ENCODE results near the gene SSR1. TPM values are rescaled to one million over a fixed set of nuclear protein-coding genes. Genes with fewer than 3 reads are reported as not detected.

Gene SSR1
- total RNA-seq, 3 donors from 2014 or later, result 52.2 to 53.6 (median 53.4) TPM

DNA sequence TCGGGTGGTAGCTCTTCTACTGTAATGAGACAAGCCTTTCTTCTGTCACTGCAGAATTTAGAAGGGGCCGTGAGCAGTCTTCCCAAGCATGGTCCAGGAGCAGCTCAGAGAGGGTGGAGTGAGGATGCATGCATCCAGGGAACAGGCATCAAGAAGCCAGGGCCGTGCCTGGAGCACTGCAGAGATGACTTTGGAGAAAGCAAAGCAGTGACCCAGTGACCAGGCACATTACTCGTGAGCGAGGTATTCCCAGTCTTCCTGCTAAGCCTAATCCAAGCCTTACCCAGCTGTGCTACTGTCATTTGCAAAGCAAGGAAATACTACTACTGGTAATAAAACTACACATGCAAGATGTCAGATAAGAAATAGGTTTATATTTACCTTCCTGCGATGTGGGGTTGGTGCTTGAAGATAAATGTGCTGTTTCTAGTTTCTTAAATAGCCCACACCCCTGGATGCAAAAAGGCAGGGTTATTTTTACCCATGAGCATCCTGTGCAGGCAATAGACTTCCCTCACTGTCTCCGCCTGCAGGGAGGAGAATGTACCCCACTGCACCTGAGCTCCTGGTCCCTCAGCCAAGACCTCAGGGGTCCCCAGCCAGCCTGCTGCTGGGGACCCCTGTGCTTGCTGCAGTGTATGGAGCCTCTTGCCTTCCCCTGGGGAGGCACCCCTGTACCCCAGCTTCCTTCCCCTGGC lies 62.9 kb downstream of the SSR1 start:
- no peaks in the 10 kb centered on the region for H3K4me1 ChIP-seq

DNA sequence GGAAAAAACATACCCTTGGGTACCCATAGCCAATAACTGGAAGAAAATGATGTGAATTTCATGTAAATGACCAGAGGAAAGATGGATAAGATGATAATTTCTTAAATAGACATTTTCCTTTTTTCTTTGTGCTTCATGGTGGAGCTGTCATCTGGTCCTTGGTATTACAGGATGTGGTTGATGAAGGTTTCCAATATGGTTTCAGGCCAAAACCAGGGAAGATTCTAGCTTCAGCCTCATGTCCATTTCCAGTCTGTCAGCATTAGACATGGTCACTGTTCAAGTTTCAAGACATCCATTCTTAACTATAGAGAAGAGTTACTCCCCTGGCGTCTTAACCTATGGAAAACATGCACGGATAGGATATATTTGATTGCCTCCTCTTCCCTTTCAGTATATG lies 63.6 kb downstream of the SSR1 start:
- Histone ChIP-seq H3K9me3 (no peaks in the 10 kb centered on the region), H3K27ac (no peak overlapping the region), H3K36me3 (peaks cover 10% of the 10 kb centered on the region), H3K4me1 (no peaks in the 10 kb centered on the region), H3K4me3 (no peak overlapping the region), H3K27me3 (no peaks in the 10 kb centered on the region)
- intact Hi-C loops (cut with DNase I; ENCODE audit: low total_unique reads), result no loop called here
- no peak for TF ChIP-seq POLR2A (IDR thresholded peaks at IDR 0.05)
- TF ChIP-seq, protein P1, sequence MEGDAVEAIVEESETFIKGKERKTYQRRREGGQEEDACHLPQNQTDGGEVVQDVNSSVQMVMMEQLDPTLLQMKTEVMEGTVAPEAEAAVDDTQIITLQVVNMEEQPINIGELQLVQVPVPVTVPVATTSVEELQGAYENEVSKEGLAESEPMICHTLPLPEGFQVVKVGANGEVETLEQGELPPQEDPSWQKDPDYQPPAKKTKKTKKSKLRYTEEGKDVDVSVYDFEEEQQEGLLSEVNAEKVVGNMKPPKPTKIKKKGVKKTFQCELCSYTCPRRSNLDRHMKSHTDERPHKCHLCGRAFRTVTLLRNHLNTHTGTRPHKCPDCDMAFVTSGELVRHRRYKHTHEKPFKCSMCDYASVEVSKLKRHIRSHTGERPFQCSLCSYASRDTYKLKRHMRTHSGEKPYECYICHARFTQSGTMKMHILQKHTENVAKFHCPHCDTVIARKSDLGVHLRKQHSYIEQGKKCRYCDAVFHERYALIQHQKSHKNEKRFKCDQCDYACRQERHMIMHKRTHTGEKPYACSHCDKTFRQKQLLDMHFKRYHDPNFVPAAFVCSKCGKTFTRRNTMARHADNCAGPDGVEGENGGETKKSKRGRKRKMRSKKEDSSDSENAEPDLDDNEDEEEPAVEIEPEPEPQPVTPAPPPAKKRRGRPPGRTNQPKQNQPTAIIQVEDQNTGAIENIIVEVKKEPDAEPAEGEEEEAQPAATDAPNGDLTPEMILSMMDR (IDR thresholded peaks at IDR 0.05), result no peak
- no peak for TF ChIP-seq POLR2AphosphoS5 (IDR thresholded peaks at IDR 0.05)
- no peak for DNase-seq (ENCODE audit: low spot score in 2 of 2)

More for the DNA sequence above, 62.9 kb downstream of the SSR1 start:
- H3K9me3 ChIP-seq, result no peaks in the 10 kb centered on the region
- TF ChIP-seq, protein P1 (IDR thresholded peaks at IDR 0.05), result no peak
- no peak for TF ChIP-seq POLR2A (IDR thresholded peaks at IDR 0.05)
- TF ChIP-seq POLR2AphosphoS5 (IDR thresholded peaks at IDR 0.05), result no peak
- no peak overlapping the region for H3K4me3 ChIP-seq
- no peak overlapping the region for H3K27ac ChIP-seq
- peaks cover 10% of the 10 kb centered on the region for H3K36me3 ChIP-seq
- intact Hi-C loops (cut with DNase I; ENCODE audit: low total_unique reads), result no loop called here
- no peaks in the 10 kb centered on the region for H3K27me3 ChIP-seq
- no peak for DNase-seq (ENCODE audit: low spot score in 2 of 2)

DNA sequence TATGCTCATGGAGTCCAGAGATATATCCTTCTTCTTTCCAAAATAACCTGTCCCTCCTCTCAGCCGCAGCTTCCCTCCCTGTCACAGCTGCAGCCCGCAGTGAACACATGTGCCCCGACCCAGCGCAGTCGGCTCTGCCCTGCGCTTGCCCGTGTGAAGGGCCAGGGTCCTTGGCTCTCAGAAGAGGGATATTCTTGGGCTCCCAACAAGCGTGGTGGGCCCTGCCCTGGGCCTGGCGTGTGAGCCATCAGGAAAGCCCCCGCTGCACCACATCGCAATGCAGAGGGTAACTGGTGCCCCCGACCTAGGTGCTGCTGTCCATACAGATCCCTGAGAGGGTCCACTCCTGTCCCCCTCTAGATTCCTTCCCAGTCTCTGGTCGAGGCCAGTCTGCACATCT lies 65.2 kb downstream of the SSR1 start:
- no peak overlapping the region for H3K4me3 ChIP-seq
- intact Hi-C loops (cut with DNase I; ENCODE audit: low total_unique reads), result no loop called here
- H3K27ac ChIP-seq, result no peak overlapping the region
- no peaks in the 10 kb centered on the region for H3K27me3 ChIP-seq
- H3K9me3 ChIP-seq, result no peaks in the 10 kb centered on the region
- no peaks in the 10 kb centered on the region for H3K4me1 ChIP-seq
- peaks cover 10% of the 10 kb centered on the region for H3K36me3 ChIP-seq
- TF ChIP-seq POLR2AphosphoS5 (IDR thresholded peaks at IDR 0.05), result no peak
- TF ChIP-seq, protein P1 (IDR thresholded peaks at IDR 0.05), result no peak
- TF ChIP-seq POLR2A (IDR thresholded peaks at IDR 0.05), result no peak
- DNase-seq (ENCODE audit: low spot score in 2 of 2), result no peak

DNA sequence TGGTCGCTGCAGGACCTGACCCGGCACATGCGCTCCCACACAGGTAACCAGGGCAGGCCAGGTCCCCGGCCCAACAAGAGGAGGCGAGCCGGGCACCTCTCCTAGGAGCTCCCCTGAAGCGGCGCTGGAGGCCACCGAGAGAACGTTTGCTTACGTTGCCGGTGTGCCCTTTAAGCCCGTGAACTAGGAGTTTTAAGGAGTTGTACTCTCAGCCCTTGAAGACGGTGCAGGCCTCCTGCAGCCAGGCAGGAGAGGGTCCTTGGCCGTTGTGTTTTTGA lies 65.9 kb downstream of the SSR1 start:
- H3K36me3 ChIP-seq, result peaks cover 10% of the 10 kb centered on the region
- DNase-seq (ENCODE audit: low spot score in 2 of 2), result no peak
- H3K4me1 ChIP-seq, result no peaks in the 10 kb centered on the region
- TF ChIP-seq, protein P1 (IDR thresholded peaks at IDR 0.05), result no peak
- TF ChIP-seq POLR2AphosphoS5 (IDR thresholded peaks at IDR 0.05) (no peak), POLR2A (IDR thresholded peaks at IDR 0.05) (no peak)
- H3K27ac ChIP-seq, result no peak overlapping the region
- intact Hi-C loops (cut with DNase I; ENCODE audit: low total_unique reads), result no loop called here
- H3K27me3 ChIP-seq, result no peaks in the 10 kb centered on the region
- no peak overlapping the region for H3K4me3 ChIP-seq
- no peaks in the 10 kb centered on the region for H3K9me3 ChIP-seq

DNA sequence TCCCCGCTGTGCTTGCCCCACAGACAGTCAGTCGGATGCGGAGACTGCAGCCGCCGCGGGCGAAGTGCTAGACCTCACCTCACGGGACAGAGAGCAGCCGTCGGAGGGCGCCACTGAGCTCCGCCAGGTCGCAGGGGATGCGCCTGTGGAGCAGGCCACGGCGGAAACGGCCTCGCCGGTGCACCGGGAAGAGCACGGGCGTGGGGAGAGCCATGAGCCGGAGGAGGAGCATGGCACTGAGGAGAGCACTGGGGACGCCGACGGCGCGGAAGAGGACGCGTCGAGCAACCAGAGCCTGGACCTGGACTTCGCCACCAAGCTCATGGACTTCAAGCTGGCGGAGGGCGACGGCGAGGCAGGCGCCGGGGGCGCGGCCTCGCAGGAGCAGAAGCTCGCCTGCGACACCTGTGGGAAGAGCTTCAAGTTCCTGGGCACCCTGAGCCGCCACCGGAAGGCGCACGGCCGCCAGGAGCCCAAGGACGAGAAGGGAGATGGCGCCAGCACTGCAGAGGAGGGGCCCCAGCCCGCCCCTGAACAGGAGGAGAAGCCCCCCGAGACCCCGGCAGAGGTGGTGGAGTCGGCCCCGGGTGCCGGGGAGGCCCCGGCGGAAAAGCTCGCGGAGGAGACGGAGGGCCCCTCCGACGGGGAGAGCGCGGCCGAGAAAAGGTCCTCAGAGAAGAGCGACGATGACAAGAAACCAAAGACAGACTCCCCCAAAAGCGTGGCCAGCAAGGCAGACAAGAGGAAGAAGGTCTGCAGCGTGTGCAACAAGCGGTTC lies 66.4 kb downstream of the SSR1 start:
- Histone ChIP-seq H3K27me3 (no peaks in the 10 kb centered on the region), H3K9me3 (no peaks in the 10 kb centered on the region), H3K4me3 (no peak overlapping the region), H3K4me1 (no peaks in the 10 kb centered on the region), H3K36me3 (peaks cover 10% of the 10 kb centered on the region), H3K27ac (no peak overlapping the region)
- intact Hi-C loops (cut with DNase I; ENCODE audit: low total_unique reads), result no loop called here
- no peak for DNase-seq (ENCODE audit: low spot score in 2 of 2)
- TF ChIP-seq POLR2AphosphoS5 (IDR thresholded peaks at IDR 0.05) (no peak), POLR2A (IDR thresholded peaks at IDR 0.05) (no peak)
- TF ChIP-seq, protein P1 (IDR thresholded peaks at IDR 0.05), result no peak

Data from breast epithelium (tissue), 4 donors.